Activated naive CD4-positive, alpha-beta T cell treated with Interleukin-2 at 50 U/mL for 16 hours (primary cell): Measurements from ENCODE around the gene SEMA6D.

ENCODE experiments used
- DNase-seq: peaks from one replicate; pipeline ENCODE4 v3.0.0-alpha.2; 2020

The SEMA6D gene

DNA sequence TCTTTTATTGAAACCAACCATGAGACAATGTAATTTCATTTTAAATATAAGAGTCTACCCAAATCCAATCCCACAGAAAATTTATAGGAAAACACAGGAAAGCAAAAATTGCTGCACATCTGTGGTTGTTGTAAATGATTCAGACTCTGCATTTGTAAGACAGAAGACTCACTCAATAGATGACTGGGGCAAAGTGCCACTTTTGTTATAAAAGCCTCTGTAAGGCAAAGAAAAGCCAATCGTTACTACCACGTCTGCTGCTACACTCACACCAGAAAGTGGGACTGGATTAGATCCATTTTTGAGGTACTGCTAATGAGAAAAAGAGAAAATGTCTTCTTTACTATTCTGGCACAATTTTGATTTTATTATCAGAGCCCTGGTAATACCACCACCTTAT lies 74.9 kb downstream of the SEMA6D start:
- DNase-seq = no peak

DNA sequence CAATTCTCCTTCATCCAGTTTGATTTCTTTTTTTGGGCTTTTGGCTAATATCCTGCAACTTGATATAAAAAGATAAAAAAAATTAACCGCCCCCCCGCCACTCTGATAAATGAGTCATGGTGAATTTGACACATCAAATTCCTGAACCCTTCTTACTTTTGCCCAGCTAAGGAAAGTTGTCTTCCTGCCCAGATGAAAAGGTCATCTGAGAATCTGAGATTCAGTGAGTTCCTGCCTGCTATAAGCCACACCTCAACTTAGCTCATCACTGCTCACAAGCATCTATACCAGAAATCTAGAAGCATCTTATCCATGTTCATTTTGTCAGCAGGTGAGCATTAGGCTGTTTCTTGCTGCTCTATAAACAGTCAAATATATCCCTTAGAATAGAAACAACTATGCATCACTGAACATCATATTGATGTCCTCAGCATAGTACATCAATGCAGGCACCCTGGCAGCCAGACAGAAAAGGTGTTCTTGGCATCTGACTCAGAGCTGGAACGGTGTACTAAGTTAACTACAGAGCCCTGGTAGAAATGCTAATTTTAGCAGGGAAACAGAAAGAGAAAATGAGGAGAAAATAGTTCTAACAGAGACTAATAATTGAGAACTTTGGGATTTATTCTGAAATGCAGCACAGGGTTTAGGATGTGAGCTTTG lies 77.1 kb downstream of the SEMA6D start:
- DNase-seq = no peak

DNA sequence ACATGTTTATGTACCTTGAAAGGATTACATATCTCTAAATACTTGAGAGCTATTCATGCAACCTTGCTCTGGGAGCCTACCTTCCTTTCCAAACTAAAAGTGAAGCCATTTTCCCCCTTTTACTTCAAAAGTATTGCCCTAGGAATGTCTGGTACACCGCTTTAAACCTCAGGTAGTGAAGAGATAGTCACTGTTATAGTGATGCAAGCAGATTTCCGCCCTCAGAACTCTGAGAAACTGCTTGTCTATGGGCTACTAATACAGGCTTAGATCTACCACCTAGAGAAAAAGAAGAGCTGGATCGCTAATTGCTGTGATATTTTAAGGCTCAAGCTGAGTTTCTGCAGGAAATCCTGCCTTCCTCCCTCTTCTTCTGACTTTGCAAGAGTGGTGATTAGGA lies 78.6 kb downstream of the SEMA6D start:
- no peak for DNase-seq

DNA sequence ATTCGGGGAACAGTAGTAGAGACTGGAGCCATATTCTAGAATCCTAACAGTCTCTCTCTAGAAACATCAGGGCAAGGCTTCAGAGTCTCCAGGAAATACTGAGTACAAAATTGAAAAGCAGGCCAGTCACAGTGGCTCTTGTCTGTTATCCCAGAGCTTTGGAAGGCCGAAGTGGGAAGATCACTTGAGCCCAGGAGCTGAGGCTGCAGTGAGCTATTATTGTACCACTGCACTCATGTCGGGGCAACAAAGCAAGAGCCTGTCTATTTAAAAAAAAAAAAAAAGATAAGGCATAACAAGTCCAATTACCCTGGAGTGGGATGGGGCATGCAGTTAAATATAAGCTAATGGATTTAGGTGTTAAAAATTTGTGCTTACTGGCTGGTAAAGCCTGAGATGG lies 79.0 kb downstream of the SEMA6D start:
- DNase-seq = no peak

DNA sequence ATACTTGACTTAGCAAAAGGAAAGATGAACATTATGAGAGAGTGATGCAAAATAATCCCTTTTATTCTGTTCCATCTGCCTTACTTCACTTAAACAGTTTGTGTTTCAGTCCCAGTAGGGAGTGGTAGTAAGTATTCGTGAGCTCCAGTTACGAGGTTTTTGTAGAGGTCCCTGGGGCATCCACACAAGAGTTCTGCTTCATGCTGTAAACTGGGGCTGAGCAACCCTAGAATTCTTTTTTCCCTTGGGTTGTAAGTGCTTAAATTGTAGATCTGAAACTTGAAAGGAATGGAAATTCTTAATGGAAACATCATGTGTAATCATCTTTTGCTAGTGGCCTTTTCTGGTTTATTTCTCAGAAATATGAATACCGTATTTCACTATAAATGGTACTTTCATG lies 79.5 kb downstream of the SEMA6D start:
- DNase-seq = no peak

DNA sequence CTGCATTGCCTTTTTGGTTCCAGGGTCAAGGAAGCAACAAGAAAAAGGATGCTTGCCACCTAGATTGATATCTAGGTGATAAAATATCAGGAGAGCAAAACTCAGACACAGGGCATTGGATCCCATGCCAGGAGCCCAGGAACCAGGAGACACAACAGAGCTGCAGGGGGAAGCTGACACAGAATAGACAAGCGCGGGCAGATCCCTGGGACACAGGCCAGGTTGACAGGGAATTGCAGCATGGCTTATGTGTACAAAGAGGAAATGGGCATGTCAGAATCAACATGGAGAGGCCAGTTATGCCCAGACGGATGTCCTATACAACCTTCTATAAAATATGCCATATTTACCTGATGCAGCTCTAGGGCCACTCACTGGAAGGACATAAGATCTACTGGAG lies 84.2 kb downstream of the SEMA6D start:
- no peak for DNase-seq

DNA sequence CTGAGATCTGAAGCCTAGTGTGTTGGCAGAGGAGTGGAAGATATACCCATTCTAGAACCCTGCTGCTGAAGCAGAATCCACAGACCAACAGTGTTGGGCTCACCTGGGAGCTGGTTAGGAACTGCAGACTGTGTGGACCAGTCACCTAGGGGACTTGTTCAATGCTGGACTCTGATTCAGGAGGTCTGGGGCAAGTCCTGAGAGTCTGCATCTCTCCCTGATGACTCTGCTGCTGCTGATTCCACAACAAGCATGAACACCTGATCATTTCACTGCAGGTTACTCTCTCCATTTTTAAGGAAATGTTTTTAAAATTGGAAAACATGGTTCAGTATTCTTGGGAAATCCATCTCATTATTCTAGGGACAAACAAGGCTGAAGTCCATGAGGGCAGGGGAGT lies 84.9 kb downstream of the SEMA6D start:
- no peak for DNase-seq

DNA sequence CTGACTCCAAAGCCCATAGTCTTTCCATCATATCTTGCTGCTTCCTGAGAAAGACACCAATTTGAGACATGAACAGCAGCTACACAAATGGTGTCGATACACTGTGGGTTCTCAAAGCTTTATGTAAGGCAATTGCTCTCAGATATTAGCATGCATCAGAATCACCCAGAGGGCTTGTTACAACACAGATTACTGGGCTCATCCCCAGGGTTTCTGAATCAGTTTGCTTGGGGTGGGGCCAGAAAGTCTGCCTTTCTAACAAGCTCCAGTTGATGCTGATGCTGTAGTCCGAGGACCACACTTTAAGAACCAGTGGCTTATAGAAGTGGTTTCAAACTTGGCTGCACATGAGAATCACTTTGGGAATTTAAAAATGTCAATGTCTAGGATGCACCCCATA lies 86.5 kb downstream of the SEMA6D start:
- no peak for DNase-seq

DNA sequence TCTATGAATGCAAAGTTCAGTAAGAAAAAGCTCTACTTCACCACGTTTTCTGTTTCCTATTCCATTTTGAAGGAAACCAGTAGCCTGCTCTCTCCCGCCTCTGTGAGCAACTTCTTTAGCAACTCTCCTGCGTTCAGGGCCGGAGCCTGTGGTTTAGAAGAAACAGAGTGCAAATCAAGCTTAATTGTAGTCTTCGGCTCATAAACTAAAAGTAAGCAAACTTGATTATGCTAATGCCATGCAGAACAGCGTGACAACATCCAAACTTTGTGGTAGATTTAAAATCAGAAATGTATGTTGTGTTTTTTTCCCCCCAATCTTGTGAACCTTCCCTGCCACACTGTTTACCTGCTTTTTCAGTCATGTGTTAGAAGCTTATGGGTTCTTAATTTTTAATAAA lies 87.4 kb downstream of the SEMA6D start:
- DNase-seq = no peak

DNA sequence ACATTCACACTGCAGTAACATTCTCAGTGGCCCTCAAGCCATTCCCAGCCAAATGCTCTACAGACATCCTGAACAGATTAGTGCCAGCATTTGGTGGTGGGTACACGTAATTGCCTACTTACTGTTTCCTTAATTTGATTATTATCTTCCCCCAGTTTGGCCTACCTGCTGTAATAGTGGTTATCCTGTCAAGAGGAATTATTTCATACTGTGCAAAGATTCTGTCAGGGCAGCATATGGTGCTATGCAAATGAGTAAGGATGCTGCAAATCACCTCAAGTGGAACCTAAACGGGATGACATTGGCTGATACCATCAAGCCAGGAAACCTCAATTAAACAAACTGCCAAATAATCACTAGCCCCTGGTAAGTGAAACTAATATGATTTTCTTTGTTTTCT lies 88.7 kb downstream of the SEMA6D start:
- DNase-seq = no peak

DNA sequence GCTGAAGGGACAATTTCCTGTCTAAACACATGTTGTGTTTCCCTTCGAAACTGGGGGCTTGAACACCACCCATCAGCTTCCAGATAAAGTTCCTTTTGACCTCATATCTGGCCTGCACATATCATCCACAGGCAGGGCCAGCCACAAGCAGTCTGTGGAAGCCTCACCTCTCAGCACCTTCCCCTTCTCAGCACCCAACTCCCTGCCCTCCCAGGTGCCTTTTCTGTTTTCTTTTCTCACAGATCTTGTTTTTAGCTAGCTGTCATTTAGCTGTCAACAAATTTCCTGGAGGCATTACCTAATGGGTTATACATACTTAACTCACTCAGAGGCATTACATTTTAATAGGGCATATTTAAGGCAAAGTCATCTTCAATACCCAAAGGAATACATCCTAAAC lies 93.9 kb downstream of the SEMA6D start:
- DNase-seq = no peak

DNA sequence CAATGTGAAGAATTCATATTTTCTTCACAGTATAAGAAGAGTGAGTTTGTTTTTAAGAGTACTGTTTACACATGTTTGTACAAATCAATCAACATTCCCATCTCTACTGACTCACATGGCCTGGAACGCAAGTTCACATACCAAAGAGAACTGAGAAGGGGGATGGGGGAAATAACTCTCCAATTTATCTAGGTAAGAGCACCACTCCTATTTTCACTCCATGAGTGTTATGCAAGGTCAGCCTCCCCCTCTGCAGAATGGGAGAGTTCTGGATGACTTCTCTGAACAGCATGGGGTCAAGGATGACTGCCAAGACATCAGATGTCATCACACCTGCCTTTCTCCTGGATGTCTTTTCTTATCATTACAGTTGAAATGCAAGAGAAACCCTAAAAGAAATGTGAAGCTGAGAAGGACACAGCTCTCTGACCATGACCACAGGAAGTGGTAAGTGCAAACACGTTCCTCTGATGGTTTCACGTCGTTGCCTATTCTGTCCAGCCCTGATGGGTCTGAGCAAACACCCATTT lies 95.2 kb downstream of the SEMA6D start:
- no peak for DNase-seq

DNA sequence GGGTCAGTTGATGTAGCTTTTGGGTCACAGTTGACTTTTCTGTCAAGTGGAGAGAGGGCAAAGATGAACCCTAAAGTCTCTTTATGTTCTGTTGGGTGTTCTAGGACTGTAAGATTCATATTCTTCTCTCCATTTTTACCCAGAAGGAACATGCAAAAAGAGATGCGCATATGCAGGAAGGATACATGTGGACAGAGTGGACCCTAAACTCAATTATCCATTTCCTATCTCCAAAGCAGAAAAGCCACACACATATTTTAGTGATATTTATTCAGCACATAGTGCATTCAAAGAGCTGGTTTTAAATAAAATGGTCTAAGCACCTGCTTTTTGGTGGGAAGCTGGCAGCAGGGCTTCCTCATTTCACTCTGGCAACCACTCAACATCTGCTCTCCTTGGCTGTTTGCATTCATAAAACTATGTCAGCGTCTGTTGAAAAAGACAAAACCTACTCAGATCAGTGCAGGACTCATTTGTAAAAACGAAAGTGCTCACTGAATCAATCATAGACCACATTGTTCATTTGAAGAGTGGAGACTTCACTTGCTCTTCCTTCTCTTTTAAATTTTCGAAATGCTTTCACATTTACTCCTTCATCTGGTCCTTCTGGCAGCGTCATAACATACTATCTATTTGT lies 96.6 kb downstream of the SEMA6D start:
- DNase-seq = no peak

DNA sequence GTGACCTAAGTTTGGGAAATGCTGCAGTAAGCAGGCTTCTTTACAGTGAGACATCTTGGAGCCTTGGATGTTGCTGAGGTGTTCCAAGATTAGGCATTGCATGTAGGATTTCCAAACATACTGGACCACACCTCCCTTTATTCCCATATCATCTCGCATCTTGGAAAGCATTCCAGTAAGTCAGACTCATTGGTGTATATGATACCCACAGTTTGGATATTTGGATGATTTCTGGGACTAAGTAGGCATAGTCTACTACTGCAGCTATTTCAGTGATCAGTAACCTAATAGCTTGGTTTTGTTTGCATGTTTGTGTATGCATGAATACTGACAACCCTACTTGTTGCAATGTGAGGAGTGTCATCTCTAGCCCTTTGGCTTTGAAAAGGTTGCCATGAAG lies 97.3 kb downstream of the SEMA6D start:
- no peak for DNase-seq

DNA sequence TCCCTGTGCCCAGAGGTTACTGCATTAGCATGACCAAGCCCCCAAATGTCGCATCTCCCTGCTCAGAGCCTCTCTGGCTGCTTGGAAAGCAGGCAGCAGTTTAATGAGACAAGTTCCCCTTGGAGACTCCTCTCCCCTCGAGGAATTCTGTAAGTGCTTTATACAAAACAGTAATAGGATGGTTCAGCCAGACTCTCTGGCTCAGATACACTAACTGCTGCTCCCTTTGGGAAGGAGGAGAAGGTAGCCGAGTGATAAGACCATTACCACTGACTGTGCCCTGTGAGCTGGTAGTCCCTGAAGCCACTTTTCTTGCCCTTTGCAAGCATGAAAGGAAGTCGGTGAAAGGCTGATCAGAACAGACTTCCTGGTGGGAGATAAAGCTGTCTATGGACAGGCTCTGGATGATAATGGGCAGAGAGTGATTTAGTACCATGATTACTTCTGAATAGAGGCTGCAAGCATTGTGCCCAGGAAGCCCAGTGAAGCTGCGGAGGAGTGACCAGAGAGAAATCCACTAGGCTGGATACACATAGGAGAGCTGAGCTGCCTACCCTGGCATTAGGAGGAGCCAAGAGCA lies 100.8 kb downstream of the SEMA6D start:
- no peak for DNase-seq

DNA sequence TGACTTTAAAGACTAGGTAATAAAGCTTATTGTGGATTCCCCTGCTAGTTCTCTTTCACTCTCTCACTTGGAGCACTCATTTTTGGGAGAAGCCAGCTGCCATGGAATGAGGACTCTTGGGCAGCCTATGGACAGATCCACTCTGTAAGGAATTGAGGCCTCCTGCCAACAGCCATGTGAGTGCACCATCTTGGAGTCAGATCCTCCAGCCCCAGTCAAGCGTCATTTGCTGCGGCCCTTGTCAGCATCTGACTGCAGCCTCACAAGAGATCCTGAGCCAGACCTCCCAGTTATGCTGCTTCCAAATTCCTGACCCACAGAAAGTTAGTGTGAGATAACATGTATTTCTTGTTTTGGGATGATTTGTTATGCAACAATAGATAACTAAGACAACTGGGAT lies 101.9 kb downstream of the SEMA6D start:
- DNase-seq = no peak

DNA sequence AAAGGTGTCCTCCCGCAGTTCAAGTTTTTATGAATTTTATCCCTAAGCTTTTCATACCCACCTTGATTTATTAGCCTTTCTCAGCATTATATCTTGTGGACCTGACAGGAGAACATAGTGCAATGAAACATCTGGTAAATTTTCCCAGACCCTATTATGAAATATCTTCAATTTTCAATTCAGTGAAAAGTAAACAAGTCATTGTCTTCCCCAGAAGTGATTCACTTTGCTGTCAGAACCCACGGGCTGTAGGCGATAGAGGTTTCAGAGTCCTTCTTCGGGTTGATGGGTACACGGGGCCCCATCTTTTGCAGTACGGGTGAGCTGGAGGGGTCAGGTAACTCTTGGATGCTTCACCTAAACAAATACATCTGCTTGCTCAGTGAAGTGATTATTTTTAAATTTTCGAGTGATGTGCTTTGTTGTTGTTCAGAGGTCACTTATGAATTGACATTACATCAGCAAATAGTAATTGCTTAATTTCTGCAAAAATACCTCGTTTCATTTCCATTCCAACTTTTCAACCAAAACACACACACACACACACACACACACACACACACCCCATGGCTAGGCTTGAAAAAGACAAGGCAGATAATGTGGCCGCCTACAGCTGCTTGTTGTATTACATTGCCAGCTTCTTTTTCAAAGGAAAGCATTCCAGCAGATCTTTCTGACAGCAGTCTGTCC lies 102.9 kb downstream of the SEMA6D start:
- DNase-seq = no peak

DNA sequence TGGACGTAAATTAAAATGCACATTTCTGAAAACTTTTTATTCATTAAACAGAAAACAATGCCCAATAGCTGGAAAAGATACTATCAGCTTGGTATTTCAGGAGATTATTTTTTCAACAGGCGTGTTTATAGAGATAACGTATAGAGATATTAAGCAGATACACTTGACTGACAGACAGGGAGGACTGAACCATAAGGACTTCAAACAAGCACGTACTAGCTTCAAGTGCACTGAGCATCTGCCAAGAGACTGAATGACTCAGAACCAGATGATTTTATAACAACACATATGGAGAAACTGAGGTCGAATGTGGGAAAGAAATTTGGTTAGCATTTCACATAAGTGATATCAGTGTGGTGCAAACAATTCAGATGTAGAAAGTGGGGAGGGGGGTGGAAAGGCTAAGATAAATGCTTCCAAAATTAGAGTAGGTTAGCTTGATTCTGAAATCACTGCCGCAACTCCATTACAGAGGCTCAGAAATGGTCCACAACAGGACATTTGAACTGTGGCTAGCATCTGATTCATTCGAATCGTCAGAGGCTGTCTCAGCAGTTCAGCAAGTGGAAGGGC lies 103.5 kb downstream of the SEMA6D start:
- DNase-seq = no peak

DNA sequence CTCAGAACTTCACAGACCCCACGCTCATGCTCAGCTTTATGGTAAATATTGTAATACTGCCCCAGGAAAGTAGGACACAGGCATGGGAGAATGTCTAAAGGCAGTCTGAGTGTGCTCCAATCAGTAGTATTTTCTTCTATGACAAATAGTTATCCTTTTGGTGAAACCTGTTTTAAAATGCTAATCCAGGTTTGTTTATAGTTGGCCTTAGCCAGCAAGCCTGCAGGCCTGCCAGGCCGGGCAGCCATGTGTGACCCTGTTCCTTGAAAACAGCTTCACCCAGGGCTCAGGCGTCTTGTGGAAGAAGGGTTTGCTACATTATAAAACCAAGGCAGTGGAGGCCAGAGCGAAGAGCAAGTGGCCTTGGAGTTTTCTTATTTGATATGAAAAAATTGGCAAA lies 104.7 kb downstream of the SEMA6D start:
- no peak for DNase-seq
